Upper lobe of left lung (tissue), 4 donors: ENCODE results near the gene SULF2.

Experiments used
- CTCF ChIP-seq, 6 experiments: fragments of 450-650 bp in 4 of 6; fragments of 200-600 bp in 2 of 6; sonication (generic) in 2 of 6; IDR thresholded peaks; one replicate each; pipeline ENCODE4 v1.5.1; 2016 to 2019; ENCODE audit warnings: antibody characterized with exemption in 6 of 6
- POLR2A ChIP-seq, 4 donors: fragments of 450-650 bp; IDR thresholded peaks; one replicate each; pipeline ENCODE4 v1.5.1; 2016 to 2017; ENCODE audit warnings: antibody characterized with exemption in 4 of 4, mild to moderate bottlenecking in 2 of 4
- POLR2AphosphoS5 ChIP-seq, 2 donors: sonication (generic); formaldehyde crosslinking; IDR thresholded peaks; one replicate each; pipeline ENCODE4 v1.5.1; 2017; ENCODE audit warnings: antibody characterized with exemption in 2 of 2

- TF ChIP-seq CTCF (IDR thresholded peaks at IDR 0.05), result no peak
- TF ChIP-seq POLR2A (IDR thresholded peaks at IDR 0.05), result no peak
- no peak for TF ChIP-seq POLR2AphosphoS5 (IDR thresholded peaks at IDR 0.05)
Measured at GRCh38 chr20:47708953-47709833, 76.1 kb downstream of the SULF2 start.
